Measurements from ENCODE around the gene MEF2A.
"Not testable (repeated sequence)": the region's sequence is repeated elsewhere in the genome, so short reads cannot be mapped to it uniquely, and the experiment has no call there.

MEF2A gene

GRCh38 chr15:99731336-99732123 is 165.7 kb downstream of the MEF2A start:
- DNase-seq (ENCODE audit: low spot score) = no peak

DNA sequence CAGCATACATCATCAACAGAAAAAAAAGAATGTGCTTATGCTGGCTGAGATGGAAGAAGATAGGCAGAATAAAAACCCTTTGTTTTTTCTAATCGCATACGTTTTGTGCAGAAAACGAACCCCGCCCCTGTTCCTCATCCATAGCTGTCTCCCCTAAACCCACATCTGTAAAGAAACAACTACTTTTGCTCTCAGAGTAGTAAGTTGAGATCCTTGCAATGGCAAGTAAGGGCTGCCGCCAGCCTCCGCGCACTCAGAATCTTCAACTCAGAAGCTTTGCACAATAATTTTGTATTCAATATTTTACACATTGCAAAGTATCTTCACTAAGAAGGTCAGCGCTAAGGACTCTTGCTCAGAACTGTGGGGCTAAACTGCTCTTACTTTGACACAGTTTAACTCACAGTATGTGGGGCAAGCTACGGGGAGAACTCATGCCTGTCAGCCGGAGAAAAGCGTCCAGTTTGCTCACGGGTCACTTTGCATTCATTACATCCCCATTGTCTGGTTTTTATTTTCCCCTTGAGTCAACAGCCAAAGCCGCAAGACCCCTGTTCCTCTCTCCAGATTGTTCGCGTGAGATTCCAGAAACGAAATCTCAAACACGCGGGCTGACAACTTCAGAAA is 166.5 kb downstream of the MEF2A start:
- peak; percentile 37 for DNase-seq (ENCODE audit: low spot score)

DNA sequence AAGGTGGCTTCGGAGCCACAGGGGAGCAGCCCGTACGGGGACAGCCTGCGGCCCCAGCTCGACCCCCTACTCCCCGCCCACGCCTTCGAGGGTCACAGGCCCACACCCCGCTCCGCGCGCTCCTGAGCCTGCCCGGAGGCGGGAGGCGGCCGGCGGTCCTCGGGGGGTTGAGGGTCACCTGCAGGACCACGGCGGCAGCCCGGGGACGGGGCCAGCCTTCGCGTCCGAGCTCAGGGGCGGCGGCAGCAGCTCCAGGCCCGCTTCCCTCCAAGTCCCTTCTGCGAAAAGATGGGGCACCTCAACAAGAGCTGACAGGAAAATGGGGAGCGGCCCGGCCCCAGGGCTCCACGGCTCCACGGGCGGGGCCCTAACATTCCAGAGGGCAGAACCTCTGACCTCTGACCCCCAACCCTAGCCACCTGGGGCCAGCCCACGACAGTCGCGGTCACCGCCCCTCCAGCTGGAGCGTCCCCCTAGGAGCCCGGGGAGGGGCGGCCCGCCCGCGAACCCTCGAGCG is 167.0 kb downstream of the MEF2A start:
- DNase-seq (ENCODE audit: low spot score) = no peak

DNA sequence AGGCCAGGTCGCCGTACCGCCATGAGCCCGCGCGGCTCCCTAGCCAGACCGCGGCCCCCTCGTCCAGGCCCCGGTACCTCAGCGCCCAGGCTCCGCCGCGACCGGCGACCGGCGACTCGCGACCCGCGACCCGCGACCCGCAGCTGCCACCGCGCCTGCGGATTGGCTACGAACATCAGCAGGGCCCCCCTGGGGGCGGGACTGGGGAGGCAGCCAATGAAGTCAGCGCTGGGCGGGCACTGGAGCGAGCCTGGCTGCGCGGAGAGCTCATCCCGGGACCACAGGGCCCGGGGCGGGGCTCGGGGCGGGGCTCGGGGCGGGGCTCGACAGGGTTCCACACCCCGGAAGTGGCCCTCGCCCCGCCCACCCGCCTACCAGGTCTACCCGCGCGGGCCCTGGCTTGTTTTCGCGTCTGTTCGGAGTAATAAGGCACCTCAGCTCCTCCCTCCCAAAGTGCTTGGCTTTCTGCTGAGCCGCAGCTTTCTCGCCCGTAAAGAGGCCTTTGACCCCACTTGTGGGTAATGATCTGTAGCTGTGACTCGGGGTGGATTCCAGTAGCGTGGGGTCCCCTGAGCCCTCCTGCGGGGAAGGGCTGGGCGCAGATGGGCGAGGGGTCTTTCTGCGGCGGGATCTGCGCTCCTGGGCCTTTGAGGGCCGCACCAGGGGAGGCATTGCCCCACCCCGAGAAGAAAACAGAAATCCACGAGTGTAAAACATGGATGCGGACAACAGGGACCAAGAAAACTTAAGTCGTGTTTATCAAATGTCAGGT is 167.7 kb downstream of the MEF2A start, which contains the start of gene LYSMD4:
Gene LYSMD4, minus strand, starts transcription at position 170 of the 772 bp plus-strand sequence. CDS start 1,438 bp downstream, outside the sequence.
- peak; percentile 99 for DNase-seq (ENCODE audit: low spot score)

GRCh38 chr15:99734040-99734291 is 168.2 kb downstream of the MEF2A start:
- DNase-seq (ENCODE audit: low spot score) = not testable (repeated sequence)

DNA sequence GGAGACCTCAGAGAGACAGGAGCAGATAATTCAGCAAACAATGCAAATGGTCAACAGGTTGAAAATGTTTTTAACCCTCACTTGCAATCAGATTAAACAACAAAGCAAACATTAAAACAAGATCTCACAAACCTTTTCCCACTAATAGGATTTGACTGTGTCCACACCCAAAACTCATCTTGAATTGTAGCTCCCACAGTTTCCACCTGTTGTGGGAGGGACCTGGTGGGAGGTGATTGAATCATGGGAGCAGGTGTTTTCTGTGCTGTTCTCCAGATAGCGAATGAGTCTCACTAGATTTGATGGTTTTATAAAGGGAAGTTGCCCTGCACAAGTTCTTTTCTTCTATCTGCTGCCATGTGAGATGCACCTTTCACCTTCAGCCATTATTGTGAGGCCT is 168.8 kb downstream of the MEF2A start:
- DNase-seq (ENCODE audit: low spot score) = no peak

- no peak for DNase-seq (ENCODE audit: low spot score)
Observed at GRCh38 chr15:99735868-99736267, 170.1 kb downstream of the MEF2A start.

DNA sequence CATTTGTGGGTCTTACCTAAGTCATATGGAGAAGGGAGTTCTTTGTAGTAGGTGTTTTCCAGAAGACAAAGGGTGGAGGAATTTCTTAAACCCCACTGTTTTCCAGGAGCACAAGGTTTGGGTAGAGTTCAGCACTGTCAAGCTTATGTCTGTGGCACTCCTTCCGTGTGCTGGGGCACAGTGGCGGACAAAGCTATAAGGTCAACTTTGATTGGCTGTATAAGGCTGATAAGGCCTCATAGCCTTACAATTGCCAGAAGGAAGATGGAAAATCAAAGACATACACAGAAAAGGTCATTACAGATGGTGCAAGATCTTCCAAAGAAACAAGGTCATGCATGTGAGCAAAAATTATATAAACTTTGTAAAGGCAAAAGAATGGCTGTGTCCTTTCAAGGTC is 170.9 kb downstream of the MEF2A start:
- DNase-seq (ENCODE audit: low spot score) = no peak

- no peak for DNase-seq (ENCODE audit: low spot score)
Observed at GRCh38 chr15:99738021-99738847, 172.4 kb downstream of the MEF2A start.

DNA sequence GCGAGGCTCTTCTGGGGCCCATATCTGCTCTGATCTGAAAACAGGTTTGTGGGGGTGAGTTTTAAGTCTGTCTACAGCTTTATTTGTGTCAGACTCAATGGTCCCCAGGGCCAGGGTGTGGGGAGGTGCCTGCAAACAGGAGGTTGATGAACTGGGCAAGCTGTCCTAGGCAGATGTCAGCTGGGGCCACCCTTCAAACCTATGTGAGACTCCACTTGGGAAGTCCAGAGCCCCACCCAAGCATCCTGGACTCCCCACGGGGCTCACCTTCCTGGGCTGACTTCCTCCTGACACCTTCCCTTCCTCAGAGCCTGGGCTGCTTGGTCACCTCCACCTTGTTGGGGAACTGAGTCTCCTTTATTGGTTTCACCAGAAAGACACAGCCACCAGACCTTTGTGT is 176.1 kb downstream of the MEF2A start:
- no peak for DNase-seq (ENCODE audit: low spot score)

DNA sequence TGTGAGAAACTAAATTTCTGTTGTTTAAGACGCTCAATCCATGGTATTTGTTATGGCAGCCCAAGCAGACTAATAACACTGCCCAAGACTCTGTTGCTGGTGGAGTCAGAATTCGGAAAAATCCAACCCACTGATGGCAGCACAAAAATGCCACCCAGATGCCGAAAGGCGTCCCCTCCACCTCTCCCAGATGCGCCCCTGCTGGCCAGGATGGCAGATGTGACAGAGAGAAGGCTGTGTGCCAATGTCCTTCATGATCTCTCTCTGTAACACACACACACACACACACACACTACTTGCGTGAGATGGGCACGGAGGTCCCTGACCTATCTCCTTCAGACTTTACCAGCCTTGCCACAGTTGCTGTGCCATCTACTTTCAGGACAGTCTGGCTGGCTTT is 178.4 kb downstream of the MEF2A start:
- no peak for DNase-seq (ENCODE audit: low spot score)

DNA sequence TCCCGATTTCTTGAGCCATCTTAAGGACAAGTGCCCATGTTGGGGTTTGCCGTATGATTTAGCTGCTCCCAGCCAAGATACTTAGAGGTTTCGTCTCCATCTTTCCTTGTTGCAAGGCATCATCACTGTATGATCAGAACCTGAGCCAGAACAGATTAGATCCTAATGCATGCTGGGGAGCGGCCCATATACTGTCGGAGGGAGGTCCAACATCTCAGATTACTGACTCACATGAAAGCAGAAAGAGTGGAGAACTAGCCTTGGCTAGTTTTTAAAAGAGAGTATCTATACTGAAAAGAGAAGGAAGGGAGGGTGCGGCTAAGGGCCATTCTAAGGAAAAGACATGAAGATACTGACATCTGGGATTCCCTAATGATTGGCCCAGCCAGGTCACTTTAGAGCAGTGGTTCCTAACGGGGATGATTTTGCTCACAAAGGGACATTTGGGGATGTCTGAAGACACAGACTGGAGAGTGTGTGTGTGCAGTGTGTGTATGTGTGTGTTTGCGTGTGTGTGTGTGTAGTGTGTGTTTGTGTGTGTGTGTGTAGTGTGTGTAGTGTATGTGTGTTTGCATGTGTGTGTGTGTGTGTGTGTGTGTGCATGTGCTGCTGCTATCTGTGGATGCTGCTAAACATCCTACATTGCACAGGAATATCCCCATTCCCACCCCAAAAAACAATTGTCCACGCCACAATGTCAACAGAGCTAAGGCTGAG is 179.7 kb downstream of the MEF2A start:
- DNase-seq (ENCODE audit: low spot score) = no peak

DNA sequence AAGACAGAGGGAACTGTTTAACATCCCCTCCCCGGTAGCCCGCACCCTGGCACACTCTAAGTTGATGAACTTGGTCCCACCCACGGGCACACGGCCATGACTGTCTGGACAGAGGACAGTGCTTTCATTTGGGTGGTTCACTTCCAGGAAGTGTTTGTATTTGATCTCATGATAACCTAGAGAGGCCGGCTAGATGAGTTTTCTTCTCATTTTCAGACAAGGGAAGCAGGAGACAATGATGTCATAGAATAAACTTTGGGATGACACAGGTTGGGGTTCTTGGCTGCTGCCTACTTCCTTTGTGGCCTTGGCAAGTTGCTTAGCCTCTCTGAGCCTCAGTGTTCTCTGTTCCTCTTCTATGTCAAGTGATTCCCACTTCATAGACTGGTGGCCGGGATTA is 183.6 kb downstream of the MEF2A start:
- DNase-seq (ENCODE audit: low spot score) = no peak

DNA sequence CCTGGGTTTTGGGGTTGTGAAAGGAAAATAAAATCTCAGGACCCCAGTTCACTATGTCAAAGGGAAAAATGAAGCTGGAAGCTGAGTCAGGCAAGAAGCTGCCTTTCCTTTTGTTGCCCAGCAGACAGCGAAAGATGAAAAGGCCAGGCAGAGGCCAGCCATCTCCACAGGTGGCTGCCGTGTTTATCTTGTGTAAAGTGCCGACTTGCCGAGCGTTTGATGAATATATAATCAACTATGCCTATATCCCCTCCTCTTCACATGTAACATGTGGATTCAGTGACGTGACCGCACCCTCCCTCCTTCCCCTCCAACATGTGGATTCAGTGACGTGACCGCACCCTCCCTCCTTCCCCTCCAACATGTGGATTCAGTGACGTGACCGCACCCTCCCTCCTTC is 184.5 kb downstream of the MEF2A start:
- DNase-seq (ENCODE audit: low spot score) = not testable (repeated sequence)

DNA sequence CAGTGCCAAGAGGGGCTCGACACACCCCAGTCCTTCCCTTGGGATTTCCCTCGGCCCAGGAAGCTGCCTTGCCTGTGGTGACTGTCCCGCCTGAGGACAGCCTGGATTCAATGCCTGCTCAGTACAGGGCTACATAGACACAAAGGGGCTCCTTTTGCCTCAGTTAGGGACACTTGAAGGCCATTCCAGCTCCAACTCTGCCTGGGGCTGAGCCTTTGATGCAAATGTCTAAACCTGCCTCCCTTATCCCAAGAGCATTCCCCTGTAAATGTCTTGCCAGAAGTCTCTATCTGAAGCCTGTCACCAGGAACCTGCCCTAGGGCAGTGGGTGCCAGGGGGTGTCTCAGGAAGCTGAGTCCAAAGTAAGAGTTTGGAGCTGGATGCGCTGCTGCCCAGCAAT is 186.8 kb downstream of the MEF2A start:
- DNase-seq (ENCODE audit: low spot score) = no peak

- no peak for DNase-seq (ENCODE audit: low spot score)
Observed at GRCh38 chr15:99753066-99753465, 187.3 kb downstream of the MEF2A start.

DNA sequence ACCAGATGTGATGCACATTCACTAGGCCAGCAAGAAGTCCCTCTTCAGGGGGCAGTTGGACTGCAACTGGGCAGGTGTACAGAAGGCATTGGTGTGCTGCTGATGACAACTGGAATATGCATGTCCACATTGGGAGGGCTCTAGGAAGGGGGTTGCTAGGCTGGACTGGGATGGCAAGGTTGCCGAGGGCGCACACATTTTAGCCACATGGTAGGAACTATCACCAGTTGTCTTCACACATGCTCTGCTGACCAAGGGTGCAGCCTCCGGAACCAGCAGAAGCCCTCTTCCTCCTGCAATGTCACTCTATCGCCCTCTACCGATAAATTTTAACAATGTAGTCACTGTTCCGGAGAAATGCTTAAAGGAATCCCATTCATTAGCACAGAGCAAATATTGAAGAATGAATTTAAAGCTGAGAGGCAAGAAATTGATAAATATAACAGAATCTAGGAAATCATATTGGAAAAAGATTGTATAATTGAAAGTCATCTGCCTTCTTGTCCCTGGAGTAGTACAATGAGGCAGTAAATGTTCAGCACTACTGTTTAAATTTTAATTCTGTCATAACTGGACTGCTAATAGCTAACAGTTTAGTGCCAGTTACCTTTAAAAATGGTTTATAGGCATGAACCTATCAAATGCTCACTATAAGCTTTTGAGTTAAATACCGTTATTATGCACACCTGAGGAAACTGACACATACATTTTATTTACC is 190.1 kb downstream of the MEF2A start:
- peak; percentile 68 for DNase-seq (ENCODE audit: low spot score)

DNA sequence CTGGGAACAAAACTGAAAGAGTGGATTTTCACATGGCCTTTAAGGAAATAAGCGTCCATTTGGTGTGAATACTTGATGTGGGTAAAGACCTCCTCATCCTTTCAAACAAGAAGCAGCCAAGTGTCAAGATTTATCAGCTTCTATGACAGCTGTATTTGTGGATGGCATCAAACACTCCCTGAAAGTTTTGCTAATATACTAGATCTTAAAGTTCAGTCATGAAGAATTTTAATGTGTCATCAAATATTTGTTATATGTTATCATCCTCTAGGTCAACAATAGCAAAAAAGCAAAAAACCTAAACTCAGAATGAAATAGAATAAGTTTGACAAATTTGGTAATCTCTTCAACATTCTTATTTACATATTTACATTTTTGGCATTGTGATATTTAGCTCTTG is 196.5 kb downstream of the MEF2A start:
- no peak for DNase-seq (ENCODE audit: low spot score)

DNA sequence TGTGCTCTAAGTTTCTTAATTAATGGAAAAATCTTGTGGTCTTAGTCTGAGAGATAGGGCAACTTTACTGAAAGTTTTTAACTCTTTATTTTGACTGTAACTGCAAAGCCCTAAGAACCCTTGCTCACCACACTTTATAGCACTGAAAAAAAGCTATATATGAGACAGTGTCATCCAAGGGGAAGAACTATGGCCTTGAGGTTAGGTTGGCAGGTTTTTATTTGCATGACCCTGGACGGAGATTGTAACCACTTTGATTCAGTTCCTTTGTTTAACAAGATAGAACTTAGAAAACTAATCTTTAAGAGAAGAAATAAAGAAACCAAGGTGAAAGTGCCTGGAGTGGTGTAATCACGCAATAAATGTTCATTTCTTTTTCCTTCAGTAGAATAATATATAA is 198.0 kb downstream of the MEF2A start:
- DNase-seq (ENCODE audit: low spot score) = no peak

GRCh38 chr15:99764522-99764921 is 198.7 kb downstream of the MEF2A start:
- no peak for DNase-seq (ENCODE audit: low spot score)

Data from hepatic stellate cell (primary cell).